WTC11 (cell line): Measurements from ENCODE around the gene SLC19A3. TPM values are rescaled to one million over a fixed set of nuclear protein-coding genes. Genes with fewer than 3 reads are reported as not detected.

Experiments used
- ATAC-seq: fragments of 200-7000 bp; cut with Tn5 transposase; 2 replicates; pipeline ENCODE4 v1.10.0; 2021; ENCODE audit warnings: mild to moderate bottlenecking, moderate library complexity
- CTCF ChIA-PET: fragments of 300-600 bp; sonication (Branson Sonifier 250); formaldehyde crosslinking; loops from one replicate; lab custom pipeline; 2021; ENCODE audit warnings: antibody characterized with exemption; lab: Charles Lee
- POLR2A ChIA-PET: fragments of 350-600 bp; sonication (Branson Sonifier 250); formaldehyde crosslinking; loops from one replicate; lab custom pipeline; 2021; ENCODE audit warnings: antibody characterized with exemption; lab: Charles Lee
- DNase-seq: peaks from one replicate; pipeline ENCODE4 v3.0.0; 2021; ENCODE audit warnings: low spot score
- H3K27ac Mint-ChIP-seq: 2 replicates; pipeline ENCODE4 v1.8.0; 2021; ENCODE audit warnings: mixed read lengths
- H3K27me3 Mint-ChIP-seq: 2 replicates; pipeline ENCODE4 v1.8.0; 2021; ENCODE audit warnings: low read depth, mild to moderate bottlenecking, moderate library complexity, mixed read lengths
- H3K36me3 Mint-ChIP-seq: 2 replicates; pipeline ENCODE4 v1.8.0; 2021; ENCODE audit warnings: mixed read lengths
- H3K4me1 Mint-ChIP-seq: 2 replicates; pipeline ENCODE4 v1.8.0; 2022; ENCODE audit warnings: mixed read lengths
- H3K4me3 Mint-ChIP-seq: 2 replicates; pipeline ENCODE4 v1.8.0; 2021; ENCODE audit warnings: mild to moderate bottlenecking, moderate library complexity, mixed read lengths
- H3K9me3 Mint-ChIP-seq: 2 replicates; pipeline ENCODE4 v1.8.0; 2021; ENCODE audit warnings: mixed read lengths
- ARID4B ChIP-seq: sonication (generic); formaldehyde crosslinking; IDR thresholded peaks from 2 replicates; pipeline ENCODE4 v1.8.0; 2023; ENCODE audit warnings: missing genetic modification reagents, mild to moderate bottlenecking, borderline replicate concordance
- ATF1 ChIP-seq: sonication (generic); formaldehyde crosslinking; IDR thresholded peaks from 2 replicates; pipeline ENCODE4 v1.8.1; 2023; ENCODE audit warnings: mild to moderate bottlenecking, moderate library complexity, missing genetic modification reagents
- EMX1 ChIP-seq: fragments of 250-450 bp; sonication (Bioruptor Pico); IDR thresholded peaks from 2 replicates; pipeline ENCODE4 v1.8.0; 2021; ENCODE audit warnings: mild to moderate bottlenecking
- GABPB1 ChIP-seq: sonication (generic); formaldehyde crosslinking; IDR thresholded peaks from 2 replicates; pipeline ENCODE4 v1.8.1; 2023; ENCODE audit warnings: mild to moderate bottlenecking, missing genetic modification reagents
- JUN ChIP-seq: sonication (generic); formaldehyde crosslinking; IDR thresholded peaks from 2 replicates; pipeline ENCODE4 v1.8.0; 2023; ENCODE audit warnings: mild to moderate bottlenecking, missing genetic modification reagents
- MXD4 ChIP-seq: fragments of 250-450 bp; sonication (Bioruptor Pico); IDR thresholded peaks from 2 replicates; pipeline ENCODE4 v1.8.0; 2021; ENCODE audit warnings: mild to moderate bottlenecking, moderate library complexity, borderline replicate concordance
- RELA ChIP-seq: sonication (generic); formaldehyde crosslinking; IDR thresholded peaks from 2 replicates; pipeline ENCODE4 v1.8.1; 2022; ENCODE audit warnings: missing genetic modification reagents, mild to moderate bottlenecking, borderline replicate concordance
- SMAD3 ChIP-seq: sonication (generic); formaldehyde crosslinking; IDR thresholded peaks from 2 replicates; pipeline ENCODE4 v1.8.0; 2022; ENCODE audit warnings: missing genetic modification reagents, mild to moderate bottlenecking, borderline replicate concordance
- TCF7 ChIP-seq: sonication (generic); formaldehyde crosslinking; IDR thresholded peaks from 2 replicates; pipeline ENCODE4 v1.8.0; 2022; ENCODE audit warnings: mild to moderate bottlenecking, low read depth, missing genetic modification reagents, moderate library complexity
- ZNF396 ChIP-seq: fragments of 250-450 bp; sonication (Bioruptor Pico); IDR thresholded peaks from 2 replicates; pipeline ENCODE4 v1.8.0; 2021; ENCODE audit warnings: mild to moderate bottlenecking, moderate library complexity, borderline replicate concordance
- total RNA-seq: library from RNA; stranded (reverse); gene quantifications from 3 replicates; pipeline ENCODE4 v1.2.3, GENCODE V29; 2021
- TF ChIP-seq, protein P1 (sequence below): sonication (generic); formaldehyde crosslinking; IDR thresholded peaks from 2 replicates; pipeline ENCODE4 v1.8.0; 2022; ENCODE audit warnings: missing genetic modification reagents
- TF ChIP-seq, protein P2 (sequence below): fragments of 250-450 bp; sonication (Bioruptor Pico); IDR thresholded peaks from 2 replicates; pipeline ENCODE4 v1.9.0; 2021; ENCODE audit warnings: mild to moderate bottlenecking
- TF ChIP-seq, protein P3 (sequence below): fragments of 250-450 bp; sonication (Bioruptor Pico); IDR thresholded peaks from 2 replicates; pipeline ENCODE4 v1.9.0; 2021; ENCODE audit warnings: mild to moderate bottlenecking
- TF ChIP-seq, protein P4 (sequence below): fragments of 250-450 bp; sonication (Bioruptor Pico); conservative IDR thresholded peaks from 2 replicates; pipeline ENCODE4 v1.9.0; 2021; ENCODE audit warnings: mild to moderate bottlenecking
- TF ChIP-seq, protein P5 (sequence below): sonication (generic); formaldehyde crosslinking; IDR thresholded peaks from 2 replicates; pipeline ENCODE4 v1.8.0; 2023; ENCODE audit warnings: mild to moderate bottlenecking, missing genetic modification reagents

SLC19A3 gene
- total RNA-seq, 1 experiment from 2014 or later = 6.5 TPM

DNA sequence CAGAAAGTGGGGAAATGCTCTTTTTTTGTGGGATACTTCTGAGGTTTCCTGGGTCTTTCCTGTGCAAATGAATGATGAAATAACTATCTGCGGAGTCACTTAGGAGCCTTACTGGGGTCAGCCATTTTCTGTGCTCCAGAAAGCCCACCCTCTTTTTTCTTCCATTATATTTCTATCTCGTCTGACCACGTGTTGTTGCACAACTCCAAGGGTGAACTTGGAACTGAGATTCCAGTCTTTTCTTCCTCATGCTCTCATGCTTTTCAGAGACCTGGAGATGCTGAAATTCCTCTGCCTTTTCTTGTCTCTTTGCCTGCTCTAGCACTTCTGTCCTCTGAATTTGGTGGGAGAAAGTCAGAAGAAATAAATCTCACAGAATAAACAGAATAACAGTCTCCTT lies 56.0 kb downstream of the SLC19A3 start:
- H3K27ac Mint-ChIP-seq = no peak overlapping the region
- DNase-seq = no peak
- TF ChIP-seq, protein P1, sequence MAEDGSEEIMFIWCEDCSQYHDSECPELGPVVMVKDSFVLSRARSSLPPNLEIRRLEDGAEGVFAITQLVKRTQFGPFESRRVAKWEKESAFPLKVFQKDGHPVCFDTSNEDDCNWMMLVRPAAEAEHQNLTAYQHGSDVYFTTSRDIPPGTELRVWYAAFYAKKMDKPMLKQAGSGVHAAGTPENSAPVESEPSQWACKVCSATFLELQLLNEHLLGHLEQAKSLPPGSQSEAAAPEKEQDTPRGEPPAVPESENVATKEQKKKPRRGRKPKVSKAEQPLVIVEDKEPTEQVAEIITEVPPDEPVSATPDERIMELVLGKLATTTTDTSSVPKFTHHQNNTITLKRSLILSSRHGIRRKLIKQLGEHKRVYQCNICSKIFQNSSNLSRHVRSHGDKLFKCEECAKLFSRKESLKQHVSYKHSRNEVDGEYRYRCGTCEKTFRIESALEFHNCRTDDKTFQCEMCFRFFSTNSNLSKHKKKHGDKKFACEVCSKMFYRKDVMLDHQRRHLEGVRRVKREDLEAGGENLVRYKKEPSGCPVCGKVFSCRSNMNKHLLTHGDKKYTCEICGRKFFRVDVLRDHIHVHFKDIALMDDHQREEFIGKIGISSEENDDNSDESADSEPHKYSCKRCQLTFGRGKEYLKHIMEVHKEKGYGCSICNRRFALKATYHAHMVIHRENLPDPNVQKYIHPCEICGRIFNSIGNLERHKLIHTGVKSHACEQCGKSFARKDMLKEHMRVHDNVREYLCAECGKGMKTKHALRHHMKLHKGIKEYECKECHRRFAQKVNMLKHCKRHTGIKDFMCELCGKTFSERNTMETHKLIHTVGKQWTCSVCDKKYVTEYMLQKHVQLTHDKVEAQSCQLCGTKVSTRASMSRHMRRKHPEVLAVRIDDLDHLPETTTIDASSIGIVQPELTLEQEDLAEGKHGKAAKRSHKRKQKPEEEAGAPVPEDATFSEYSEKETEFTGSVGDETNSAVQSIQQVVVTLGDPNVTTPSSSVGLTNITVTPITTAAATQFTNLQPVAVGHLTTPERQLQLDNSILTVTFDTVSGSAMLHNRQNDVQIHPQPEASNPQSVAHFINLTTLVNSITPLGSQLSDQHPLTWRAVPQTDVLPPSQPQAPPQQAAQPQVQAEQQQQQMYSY = no peak
- TF ChIP-seq ARID4B (CRISPR knock-in tag) = no peak
- no peak for TF ChIP-seq GABPB1 (CRISPR knock-in tag)
- no peak for TF ChIP-seq SMAD3 (CRISPR knock-in tag)
- TF ChIP-seq, protein P2, sequence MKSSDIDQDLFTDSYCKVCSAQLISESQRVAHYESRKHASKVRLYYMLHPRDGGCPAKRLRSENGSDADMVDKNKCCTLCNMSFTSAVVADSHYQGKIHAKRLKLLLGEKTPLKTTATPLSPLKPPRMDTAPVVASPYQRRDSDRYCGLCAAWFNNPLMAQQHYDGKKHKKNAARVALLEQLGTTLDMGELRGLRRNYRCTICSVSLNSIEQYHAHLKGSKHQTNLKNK (CRISPR knock-in tag) = no peak
- TF ChIP-seq MXD4 = no peak
- TF ChIP-seq, protein P3, sequence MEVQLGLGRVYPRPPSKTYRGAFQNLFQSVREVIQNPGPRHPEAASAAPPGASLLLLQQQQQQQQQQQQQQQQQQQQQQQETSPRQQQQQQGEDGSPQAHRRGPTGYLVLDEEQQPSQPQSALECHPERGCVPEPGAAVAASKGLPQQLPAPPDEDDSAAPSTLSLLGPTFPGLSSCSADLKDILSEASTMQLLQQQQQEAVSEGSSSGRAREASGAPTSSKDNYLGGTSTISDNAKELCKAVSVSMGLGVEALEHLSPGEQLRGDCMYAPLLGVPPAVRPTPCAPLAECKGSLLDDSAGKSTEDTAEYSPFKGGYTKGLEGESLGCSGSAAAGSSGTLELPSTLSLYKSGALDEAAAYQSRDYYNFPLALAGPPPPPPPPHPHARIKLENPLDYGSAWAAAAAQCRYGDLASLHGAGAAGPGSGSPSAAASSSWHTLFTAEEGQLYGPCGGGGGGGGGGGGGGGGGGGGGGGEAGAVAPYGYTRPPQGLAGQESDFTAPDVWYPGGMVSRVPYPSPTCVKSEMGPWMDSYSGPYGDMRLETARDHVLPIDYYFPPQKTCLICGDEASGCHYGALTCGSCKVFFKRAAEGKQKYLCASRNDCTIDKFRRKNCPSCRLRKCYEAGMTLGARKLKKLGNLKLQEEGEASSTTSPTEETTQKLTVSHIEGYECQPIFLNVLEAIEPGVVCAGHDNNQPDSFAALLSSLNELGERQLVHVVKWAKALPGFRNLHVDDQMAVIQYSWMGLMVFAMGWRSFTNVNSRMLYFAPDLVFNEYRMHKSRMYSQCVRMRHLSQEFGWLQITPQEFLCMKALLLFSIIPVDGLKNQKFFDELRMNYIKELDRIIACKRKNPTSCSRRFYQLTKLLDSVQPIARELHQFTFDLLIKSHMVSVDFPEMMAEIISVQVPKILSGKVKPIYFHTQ (CRISPR knock-in tag) = no peak
- no peak for TF ChIP-seq RELA
- no peak for TF ChIP-seq TCF7
- TF ChIP-seq ZNF396 = no peak
- H3K27me3 Mint-ChIP-seq = peaks cover 4% of the 10 kb centered on the region
- no peaks in the 10 kb centered on the region for H3K36me3 Mint-ChIP-seq
- peaks cover 17% of the 10 kb centered on the region for H3K4me1 Mint-ChIP-seq
- ChIA-PET CTCF (interaction anchor here (0.6 to 0.8 kb wide), 2 partner anchors 79 to 276 kb away, joined by 3 to 4 read pairs; no protein-coding TSS in a partner anchor), POLR2A (no interaction called here)
- ATAC-seq = no peak
- H3K9me3 Mint-ChIP-seq = no peaks in the 10 kb centered on the region
- H3K4me3 Mint-ChIP-seq = no peak overlapping the region

GRCh38 chr2:227661025-227661649 lies 56.7 kb downstream of the SLC19A3 start:
- POLR2A ChIA-PET = no interaction called here
- no peaks in the 10 kb centered on the region for H3K36me3 Mint-ChIP-seq
- ATAC-seq (peak; percentile 86), DNase-seq (peak; percentile 38)
- TF ChIP-seq ATF1 (CRISPR knock-in tag) (no peak), ZNF396 (no peak), GABPB1 (CRISPR knock-in tag) (no peak), JUN (CRISPR knock-in tag) (no peak), EMX1 (CRISPR knock-in tag) (no peak)
- TF ChIP-seq, protein P4, sequence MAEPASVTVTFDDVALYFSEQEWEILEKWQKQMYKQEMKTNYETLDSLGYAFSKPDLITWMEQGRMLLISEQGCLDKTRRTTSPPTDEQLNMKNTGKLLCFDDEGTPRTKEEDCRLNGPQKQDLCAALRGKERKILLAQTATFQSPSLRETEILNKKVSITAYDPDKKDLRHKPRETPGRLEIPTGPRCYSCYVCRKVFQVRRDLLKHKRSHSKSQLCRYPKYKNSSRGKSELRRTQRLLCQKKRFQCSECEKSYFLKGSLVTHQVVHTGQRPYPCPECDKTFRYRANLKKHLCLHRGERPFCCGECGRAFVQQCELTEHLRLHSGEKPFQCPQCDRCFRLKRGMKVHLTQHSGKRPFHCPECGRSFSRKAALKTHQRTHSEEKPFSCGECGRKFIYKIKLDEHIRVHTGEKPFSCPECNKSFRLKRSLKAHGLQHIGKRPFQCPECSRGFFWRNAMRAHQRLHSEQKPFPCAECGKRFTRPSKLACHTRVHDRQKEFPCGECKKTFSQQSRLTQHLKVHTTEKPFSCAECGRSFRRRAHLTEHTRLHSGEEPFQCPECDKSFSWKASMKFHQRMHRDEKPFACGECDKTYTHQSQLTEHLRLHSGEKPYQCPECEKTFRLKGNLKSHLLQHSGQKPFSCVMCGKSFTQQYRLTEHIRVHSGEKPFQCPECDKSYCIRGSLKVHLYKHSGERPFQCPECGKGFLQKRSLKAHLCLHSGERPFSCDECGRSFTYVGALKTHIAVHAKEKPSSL = no peak
- TF ChIP-seq, protein P5, sequence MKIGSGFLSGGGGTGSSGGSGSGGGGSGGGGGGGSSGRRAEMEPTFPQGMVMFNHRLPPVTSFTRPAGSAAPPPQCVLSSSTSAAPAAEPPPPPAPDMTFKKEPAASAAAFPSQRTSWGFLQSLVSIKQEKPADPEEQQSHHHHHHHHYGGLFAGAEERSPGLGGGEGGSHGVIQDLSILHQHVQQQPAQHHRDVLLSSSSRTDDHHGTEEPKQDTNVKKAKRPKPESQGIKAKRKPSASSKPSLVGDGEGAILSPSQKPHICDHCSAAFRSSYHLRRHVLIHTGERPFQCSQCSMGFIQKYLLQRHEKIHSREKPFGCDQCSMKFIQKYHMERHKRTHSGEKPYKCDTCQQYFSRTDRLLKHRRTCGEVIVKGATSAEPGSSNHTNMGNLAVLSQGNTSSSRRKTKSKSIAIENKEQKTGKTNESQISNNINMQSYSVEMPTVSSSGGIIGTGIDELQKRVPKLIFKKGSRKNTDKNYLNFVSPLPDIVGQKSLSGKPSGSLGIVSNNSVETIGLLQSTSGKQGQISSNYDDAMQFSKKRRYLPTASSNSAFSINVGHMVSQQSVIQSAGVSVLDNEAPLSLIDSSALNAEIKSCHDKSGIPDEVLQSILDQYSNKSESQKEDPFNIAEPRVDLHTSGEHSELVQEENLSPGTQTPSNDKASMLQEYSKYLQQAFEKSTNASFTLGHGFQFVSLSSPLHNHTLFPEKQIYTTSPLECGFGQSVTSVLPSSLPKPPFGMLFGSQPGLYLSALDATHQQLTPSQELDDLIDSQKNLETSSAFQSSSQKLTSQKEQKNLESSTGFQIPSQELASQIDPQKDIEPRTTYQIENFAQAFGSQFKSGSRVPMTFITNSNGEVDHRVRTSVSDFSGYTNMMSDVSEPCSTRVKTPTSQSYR (CRISPR knock-in tag) = 0 out of 2 replicates have a peak, but pooled peaks have one; percentile 50
- no peaks in the 10 kb centered on the region for H3K9me3 Mint-ChIP-seq
- no peak overlapping the region for H3K27ac Mint-ChIP-seq
- peaks cover 17% of the 10 kb centered on the region for H3K4me1 Mint-ChIP-seq
- H3K27me3 Mint-ChIP-seq = peaks cover 4% of the 10 kb centered on the region
- no peak overlapping the region for H3K4me3 Mint-ChIP-seq
- CTCF ChIA-PET = interaction anchor here (1.6 kb wide), 1 partner anchor 105 kb away, joined by 10 read pairs; no protein-coding TSS in a partner anchor
